Measurements from ENCODE around the gene AGAP1.

The AGAP1 gene

DNA sequence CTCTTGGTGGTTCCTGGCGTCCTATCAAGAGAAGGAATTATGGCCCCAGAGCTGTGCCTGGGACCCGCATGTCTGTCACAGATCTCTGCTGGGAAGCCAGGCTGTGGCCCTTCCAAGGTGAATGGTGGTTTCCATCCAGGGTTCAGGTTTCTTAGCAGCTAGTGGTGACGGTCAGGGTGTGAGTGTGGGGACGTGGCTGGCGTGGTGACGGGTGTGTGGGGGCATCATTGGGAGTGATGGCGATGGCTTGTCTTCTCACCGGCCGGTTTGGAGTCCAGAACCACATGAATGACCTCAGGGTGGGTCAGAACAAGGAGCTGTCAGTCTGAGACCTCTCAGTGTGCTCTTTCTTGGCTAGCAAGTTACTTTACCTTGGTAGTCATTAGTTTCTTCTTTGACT, 52.6 kb downstream of the AGAP1 start:
- DNase-seq (ENCODE audit: low read depth in 4 of 4, low spot score in 1 of 4): no peak

DNA sequence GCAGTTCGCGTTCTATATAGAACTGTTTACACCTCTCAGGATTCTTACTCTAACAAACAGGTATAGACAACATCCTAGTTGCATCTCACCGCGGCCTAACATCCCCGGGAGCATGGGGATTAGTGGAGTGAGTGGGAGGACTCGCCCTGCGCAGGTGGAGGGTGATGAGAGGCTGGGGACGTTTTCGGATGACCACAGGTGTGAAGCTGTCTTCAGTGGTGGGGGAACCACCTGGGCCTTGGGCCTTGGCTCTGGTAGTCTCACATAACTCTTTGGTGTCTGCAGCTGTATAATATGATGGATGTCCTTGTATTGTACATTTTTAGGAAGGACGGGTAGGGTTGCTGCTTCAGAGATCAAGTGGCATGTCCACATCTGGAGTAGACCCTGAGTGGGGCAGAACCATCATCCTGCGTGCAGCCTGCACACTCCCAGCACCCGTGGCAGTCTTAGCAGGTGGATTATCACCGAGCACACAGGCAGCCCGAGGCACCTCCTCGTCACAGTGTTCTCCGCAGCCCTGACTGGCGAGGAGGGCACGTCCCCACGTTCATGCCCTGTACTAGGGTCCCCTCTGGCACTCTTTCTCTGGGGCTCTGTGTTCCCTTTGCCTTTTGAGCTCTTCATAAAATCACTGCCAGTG, 56.0 kb downstream of the AGAP1 start:
- no peak for DNase-seq (ENCODE audit: low read depth in 4 of 4, low spot score in 1 of 4)

DNA sequence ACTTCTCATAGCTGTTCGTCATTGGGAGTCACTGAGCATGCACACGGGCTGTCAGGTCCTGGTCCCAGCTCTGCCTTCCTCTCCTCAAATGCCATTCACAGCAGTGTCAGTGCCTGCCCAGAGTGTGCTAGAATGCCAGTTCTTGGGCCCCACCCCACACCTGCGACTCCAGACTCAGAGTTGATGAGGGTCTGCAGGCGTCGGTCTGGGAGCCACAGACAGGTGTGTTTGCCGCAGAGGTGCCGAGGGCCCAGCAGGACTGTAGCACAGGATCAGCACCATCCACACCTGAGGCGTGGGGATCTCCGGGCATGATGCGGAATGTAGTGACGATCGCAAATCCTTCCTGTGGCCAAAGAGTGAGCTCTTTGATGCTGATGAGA, 56.5 kb downstream of the AGAP1 start:
- DNase-seq (ENCODE audit: low read depth in 4 of 4, low spot score in 1 of 4): no peak

DNA sequence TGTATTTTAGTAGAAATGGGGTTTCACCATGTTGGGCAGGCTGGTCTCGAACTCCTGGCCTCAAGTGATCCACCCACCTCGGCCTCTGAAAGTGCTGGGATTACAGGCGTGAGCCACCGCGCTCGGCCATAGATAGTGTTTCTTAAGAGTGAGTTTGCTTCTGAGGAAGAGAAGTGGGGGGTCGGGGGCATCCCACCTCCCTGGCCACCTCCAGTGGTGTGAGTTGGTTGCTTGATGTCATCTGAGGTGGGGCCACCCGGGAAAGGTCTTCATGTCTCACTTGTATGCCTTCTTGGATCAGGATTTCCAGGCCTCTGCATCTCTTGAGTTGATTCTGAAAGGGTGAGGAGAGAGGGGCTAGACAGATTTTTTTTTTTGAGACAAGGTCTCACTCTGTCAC, 57.1 kb downstream of the AGAP1 start:
- DNase-seq (ENCODE audit: low read depth in 4 of 4, low spot score in 1 of 4): no peak

DNA sequence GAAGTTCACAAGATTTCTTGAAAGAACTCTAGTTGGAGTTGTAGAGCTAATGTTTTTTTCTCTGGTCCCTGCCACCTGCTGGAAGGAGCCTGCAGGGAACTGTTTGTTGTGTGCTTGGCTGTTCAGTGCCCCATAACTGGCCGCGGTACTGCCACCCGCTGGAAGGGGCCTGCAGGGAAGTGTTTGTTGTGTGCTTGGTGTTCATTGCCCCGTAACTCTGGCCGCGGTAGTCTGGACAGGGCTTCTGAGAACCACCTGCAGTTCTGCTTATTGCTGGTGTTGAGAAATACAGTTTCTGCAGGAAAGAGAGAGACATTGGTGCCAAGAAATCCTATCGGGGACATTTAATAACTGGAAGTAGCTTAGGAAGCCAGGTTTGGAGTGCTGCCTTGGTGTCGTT, 58.1 kb downstream of the AGAP1 start:
- no peak for DNase-seq (ENCODE audit: low read depth in 4 of 4, low spot score in 1 of 4)

DNA sequence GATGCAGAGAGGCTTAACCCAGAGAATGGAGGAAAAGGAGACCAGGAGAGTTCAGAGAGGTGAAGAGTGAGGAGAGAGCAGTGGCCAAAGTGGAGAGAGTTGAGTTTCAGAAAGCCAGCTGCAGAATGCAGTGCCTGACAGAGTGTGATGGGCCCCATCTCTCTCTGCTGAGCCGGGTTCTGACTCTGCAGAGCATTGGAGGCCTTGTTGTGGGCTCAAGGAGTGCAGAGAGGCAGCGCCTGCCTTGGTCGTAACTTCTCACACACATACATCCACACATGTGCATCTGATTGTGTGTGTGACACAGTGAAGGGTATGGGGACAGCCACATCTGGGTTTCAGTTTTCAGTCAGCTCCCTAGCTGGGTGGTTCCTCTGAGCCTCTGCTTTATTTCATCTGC, 58.8 kb downstream of the AGAP1 start:
- DNase-seq (ENCODE audit: low read depth in 4 of 4, low spot score in 1 of 4): no peak

DNA sequence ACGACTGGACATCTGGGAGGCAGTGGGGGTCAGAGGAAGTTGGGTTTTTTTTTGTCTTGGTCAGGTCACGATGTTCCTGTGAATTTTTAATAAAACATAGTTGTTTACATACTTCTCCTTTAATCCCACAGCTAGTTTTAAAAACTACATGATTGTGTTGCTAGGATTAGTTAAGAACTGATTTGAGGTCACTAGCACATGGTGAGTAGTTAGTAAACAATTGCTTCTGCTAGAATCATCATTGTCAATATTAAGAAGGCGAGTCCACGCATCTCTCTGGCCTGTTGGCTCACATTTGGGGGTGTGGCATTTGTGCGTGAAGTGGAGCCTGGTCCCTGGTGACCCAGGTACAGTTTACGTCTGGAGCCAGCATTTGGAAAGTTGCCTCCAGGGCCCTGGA, 59.4 kb downstream of the AGAP1 start:
- DNase-seq (ENCODE audit: low read depth in 4 of 4, low spot score in 1 of 4): no peak

DNA sequence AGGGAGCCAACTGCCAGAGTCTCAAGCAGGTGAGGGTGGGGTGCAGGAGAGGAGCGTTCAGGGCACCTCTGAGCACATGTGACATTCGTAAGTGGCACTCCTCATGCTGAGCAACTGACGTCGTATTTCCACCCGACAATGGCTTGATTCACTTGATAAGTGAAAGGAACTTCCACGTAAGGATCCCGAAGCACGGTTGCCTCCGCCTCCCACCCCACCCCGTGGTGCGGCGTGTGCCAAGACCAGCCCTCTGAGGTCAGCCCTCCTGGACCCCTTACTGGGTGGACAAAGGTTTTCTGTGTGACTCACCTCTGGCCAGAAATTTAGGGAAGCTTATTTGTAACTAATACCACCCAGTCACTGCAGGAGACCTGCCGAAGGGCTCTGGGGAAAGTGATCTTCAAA, 59.9 kb downstream of the AGAP1 start:
- DNase-seq (ENCODE audit: low read depth in 4 of 4, low spot score in 1 of 4): no peak

DNA sequence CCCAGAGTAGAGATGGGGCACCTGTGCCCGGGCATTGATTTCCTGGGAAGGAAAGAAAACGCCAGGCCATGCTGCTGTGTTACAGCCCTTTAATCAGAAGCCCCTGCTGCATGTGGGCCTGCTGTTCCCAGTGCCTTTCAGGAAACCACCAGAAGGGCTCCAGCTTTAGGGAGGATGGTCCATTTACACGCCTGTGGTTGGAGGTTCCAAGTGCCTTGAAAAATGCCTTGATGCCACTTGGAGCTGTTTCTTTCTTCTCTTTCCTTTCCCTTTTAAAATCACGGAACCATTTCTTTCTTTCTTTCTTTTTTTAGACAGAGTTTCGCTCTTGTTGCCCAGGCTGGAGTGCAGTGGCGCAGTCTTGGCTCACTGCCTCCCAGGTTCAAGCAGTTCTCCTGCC, 60.5 kb downstream of the AGAP1 start:
- DNase-seq (ENCODE audit: low read depth in 4 of 4, low spot score in 1 of 4): no peak

DNA sequence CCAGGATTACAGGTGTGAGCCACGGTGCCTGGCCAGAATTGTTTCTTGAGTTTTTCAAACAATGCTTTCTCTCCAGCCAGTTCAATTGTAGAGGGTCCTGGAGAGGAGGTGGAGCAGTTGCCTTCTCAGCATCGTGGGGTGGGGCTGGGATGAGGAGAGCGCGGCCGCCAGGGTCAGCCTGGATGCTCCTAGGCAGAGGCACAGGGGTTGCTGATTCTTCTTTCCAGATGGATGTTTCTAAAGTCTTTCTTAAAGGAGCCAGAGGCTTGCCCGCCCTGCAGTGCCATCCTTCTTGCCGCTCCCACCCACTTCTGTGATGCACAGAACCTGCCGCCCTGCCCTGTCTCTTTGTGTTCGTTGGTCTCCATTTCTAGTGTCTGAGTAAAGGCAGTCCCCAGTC, 61.1 kb downstream of the AGAP1 start:
- DNase-seq (ENCODE audit: low read depth in 4 of 4, low spot score in 1 of 4): no peak

DNA sequence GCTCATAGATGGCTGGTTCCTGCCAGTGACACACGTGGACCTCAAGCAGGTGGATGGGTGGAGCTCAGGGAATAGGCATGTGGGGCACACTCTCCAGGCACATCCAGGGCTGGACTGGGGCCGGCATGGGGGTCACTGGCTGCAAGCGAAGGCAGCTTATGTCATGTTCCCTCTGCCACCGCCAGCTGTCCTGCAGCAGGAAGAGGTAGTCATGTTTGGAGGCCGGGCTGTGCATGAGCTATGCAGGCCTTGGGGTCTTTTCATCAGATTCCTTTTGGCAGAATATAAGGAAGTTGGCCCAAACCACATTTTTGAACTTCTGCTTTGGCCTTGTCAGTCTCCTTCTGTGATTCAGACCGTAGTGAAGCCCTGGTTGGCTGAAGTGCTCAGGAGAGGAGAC, 61.5 kb downstream of the AGAP1 start:
- DNase-seq (ENCODE audit: low read depth in 4 of 4, low spot score in 1 of 4): no peak

DNA sequence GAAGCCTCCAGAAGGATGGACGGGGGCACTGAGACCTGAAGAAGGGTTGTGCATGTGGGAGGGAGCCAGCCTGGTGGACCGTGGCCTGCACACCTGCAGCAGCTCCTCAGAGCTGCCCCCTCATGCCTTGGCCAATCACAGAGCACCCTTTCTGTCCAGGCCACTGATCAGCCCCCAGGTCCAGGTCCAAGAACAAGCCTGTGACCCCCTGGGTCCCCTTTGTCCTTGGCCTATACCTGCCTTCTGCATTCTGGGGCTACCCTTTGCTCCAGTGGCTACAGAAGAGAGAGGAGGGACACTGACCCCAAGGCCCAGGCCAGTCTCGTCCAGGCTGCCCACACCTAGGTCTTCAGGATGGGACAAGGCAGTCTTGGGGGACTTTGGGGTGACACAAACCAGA, 62.2 kb downstream of the AGAP1 start:
- DNase-seq (ENCODE audit: low read depth in 4 of 4, low spot score in 1 of 4): no peak

DNA sequence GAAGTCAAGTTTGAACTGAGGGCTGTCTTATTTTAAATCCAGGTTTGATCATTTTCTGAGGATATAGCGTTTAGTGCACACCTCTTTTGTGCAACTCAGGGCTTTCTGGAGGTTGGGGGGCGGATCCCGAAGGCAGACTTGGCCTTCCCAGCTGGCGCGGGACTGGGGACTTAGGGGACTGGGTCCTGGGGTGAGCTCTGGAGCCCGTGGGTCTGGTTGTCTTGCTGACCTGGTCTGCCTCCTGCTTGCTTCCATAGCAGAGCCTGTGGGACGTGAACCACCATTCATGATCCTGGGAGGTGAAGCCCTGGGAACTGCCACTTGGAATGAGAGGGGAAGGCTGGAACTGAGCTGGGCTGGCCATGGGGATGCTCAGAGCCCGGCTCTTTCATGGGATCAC, 63.1 kb downstream of the AGAP1 start:
- no peak for DNase-seq (ENCODE audit: low read depth in 4 of 4, low spot score in 1 of 4)

DNA sequence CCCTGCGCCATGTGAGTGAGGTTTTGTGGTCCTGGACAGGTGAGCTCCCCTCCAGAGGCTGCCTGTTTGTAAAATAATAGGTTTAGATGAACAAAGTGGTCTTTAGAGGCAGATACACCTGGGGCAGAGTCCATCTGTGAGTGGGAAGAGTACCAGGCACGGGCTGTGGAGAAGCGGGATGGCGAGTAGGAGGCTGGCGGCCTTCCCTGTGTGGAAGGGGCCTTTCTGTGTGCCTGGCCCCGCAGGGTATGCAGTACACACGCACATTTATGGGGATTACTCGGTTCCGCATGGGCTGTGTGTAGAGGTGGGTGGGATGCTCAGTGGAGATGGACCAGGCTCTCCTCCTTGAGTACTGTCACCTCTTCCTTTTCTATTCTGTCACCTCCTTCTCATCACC, 64.1 kb downstream of the AGAP1 start:
- DNase-seq (ENCODE audit: low read depth in 4 of 4, low spot score in 1 of 4): no peak

DNA sequence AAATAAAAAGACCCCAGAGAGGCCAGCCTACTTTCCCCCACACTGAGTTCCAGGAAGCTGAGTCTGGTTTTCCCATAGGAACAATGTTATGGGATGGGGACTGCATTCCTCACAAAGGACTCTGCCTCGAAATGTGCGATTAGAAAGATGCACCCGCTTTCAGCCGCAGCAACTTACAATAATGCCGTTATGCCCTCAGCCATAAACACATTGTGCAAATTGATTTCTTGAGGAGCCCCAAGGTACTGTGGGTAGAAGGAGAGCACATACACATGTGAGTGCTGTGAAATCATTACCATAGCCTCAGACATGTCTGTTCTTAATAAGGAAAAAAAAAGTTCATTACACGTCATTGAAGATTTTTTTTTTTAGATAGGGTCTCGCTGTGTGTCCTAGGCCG, 64.7 kb downstream of the AGAP1 start:
- DNase-seq (ENCODE audit: low read depth in 4 of 4, low spot score in 1 of 4): no peak

DNA sequence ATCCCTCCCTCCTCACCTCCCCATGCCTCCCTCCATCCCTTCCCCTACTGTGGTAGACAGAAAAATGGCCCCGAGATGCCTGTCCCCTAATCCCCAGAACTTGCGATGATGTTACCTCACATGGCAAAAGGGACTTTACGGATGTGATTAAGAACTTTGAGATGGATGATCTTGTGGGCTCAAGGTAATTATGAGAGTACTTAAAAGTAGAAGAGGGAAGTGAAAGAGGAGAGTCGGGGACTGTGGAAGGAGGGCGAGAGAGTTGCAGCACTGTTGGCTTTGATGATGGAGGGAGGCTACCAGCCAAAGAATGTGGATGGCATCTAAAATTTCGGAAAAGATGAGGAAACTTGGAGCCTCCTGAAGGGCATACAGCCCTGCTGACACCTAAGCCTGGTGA, 66.5 kb downstream of the AGAP1 start:
- no peak for DNase-seq (ENCODE audit: low read depth in 4 of 4, low spot score in 1 of 4)

DNA sequence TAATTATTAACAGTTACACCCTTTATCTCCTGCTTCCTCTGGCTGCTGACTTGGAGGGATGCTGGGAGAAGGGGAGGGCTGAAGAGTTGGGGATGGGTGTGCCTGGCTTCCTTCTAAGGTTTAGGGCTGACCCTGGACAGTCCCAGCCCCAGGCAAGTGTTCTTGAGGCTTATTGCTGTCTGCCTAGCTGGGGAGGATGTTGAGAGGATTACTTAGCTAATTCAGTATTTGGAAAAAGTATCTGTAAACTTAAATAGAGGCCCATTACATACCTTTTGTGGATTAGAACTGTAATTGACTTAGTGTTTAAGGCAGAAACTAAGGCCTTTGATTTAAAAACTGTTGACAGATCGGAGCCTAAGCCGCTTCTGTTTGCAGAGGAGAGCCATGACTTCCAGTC, 67.6 kb downstream of the AGAP1 start:
- DNase-seq (ENCODE audit: low read depth in 4 of 4, low spot score in 1 of 4): no peak

DNA sequence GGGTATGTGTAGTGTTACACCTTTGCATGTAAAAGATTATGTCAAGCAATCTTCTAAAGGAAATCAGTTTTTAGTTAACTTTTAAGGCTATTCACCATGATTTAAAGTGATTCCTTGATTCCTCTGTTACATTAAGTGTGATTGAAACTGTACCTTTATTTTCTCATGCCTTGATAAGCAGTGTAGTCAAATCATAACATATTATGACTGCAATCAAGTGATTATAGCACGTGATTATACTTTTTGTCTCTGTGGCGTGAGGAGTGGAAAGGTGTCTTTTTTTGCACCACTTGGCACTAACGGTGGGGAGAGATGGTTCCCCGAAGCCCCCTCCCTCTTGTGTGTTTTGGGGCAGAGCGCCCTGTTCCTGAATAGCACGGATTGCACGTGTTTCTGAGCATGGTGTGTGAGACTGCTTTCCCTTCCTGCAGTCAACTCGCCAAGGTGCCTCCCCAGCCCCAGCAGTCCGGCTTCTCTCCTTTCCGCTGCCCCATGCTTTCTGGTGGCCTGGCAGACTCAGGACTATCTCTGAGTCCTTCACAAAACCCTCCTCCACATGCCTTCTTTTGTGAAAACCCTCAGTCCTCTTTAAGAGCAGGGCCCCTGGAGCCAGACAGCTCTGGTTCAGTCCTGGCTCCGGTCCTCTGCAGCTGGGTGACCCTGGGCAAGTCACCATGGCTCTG, 68.4 kb downstream of the AGAP1 start:
- DNase-seq (ENCODE audit: low read depth in 4 of 4, low spot score in 1 of 4): no peak

DNA sequence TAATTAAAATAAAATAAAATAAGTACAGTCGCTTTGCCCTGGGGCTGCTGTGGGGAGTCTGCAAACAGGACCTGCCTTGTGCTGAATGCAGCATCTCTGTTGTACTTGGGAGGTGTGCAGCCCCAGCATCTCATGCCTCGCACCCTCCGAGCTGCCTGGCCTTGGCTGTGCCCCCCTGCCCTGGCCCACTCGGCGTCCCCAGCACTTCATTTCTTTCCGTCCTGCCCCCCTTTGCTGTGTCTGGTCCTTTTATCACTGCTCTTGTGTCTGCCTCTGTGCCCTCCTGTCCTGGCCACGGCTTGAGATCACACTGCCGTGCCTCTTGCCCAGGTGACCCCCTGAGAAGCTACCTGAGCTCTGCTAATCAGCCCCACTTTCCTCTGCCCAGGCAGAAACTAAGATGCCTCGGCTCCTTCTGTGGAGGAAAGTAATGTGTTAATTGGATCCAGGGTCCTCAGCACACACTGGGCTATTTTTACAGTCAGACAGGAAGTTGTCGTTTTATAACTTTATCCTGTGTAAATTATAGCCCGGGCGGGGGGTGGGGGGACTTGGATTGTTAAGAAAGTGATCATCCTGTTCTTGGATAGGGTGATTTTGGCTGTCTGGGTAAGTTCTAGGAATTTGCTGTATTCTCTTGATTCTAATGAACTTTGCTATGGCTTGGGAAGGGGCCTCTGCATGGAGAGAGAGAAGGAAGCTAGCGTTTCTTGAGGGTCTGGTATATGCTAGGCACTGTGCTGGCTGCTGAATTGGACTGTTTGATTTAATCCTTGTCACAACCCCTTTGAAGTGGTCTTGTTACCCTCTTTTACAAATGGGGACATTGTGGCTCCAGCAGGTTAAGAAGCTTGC, 69.4 kb downstream of the AGAP1 start:
- DNase-seq (ENCODE audit: low read depth in 4 of 4, low spot score in 1 of 4): no peak

DNA sequence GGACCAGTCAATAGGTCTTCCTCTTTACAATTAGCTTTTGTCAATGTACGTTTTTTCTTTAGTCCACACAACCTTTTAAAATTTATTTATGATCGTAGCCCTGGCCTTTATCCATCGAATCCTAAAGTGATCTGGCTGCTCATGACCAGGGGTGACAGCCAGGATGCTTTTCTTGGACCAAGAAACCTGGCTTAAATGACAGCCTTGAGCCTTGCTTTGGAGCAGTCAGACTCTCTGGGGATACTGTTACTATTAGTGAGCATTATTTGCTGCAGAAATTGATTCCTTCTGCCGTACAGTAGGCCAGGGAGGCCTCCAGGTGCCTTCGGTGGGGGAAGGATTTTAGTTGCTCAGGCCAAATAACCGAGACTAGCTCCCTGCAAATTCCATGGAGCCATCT, 70.2 kb downstream of the AGAP1 start:
- DNase-seq (ENCODE audit: low read depth in 4 of 4, low spot score in 1 of 4): no peak

DNA sequence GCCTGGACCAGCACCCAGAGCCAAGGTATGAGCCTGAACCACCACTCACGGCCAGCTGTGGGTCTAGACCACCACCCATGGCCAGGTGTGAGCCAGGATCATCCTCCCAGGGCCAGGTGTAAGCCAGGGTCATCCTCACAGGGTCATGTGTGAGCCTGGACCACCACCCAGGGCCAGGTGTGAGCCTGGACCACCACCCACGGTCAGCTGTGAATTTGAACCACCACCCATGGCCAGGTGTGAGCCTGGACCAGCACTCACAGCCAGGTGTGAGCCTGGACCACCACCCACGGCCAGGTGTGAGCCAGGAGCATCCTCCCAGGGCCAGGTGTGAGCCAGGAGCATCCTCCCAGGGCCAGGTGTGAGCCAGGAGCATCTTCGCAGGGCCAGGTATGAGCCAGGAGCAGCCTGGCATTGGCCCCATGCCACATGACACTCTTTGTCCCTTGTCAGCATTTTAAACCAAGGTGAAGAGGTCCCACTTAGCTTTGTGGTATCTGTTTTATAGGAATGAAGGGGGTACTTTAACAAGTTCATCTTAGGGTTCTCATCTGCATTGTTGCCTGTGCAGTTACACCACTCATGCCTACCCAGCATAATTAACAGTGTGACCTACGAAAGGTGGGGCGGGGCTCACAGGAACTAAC, 71.2 kb downstream of the AGAP1 start:
- DNase-seq (ENCODE audit: low read depth in 4 of 4, low spot score in 1 of 4): no peak

DNA sequence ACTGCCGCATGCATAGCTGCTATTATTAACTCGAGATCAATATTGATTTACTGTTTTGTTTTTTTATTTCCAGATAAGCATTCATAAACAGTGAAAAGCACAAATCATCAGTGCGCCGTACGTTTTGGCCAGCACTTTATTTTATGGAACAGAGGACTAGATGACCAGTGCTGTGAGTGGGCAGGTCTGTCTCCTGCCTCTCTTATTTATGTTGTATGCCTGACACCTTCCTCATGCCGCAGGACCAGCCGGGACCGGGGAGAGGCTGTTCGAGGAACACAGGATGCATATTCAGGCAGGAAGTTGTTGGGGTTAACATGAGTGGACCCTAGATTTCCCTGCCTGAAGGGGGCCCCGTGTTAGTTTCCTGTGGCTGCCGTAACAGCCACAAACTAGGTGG, 72.6 kb downstream of the AGAP1 start:
- DNase-seq (ENCODE audit: low read depth in 4 of 4, low spot score in 1 of 4): no peak
